HG03095 (cell line): ENCODE data around the gene RER1.
"Not testable (repeated sequence)": the region's sequence is repeated elsewhere in the genome, so short reads cannot be mapped to it uniquely, and the experiment has no call there.

Experiments
- ATAC-seq: cut with Tn5 transposase; IDR thresholded peaks from one replicate; pipeline ENCODE4 v1.9.1; 2021; ENCODE audit warnings: moderate library complexity; ENCODE audit not compliant: unreplicated experiment

RER1 gene

GRCh38 chr1:2422523-2422922, 30.9 kb downstream of the RER1 start:
- ATAC-seq: no peak

- no peak for ATAC-seq
These were observed 34.3 kb downstream of the RER1 start for GRCh38 chr1:2425892-2426291.

GRCh38 chr1:2426540-2426939, 34.9 kb downstream of the RER1 start:
- no peak for ATAC-seq

- no peak for ATAC-seq
These were observed 35.4 kb downstream of the RER1 start for GRCh38 chr1:2427051-2427450.

GRCh38 chr1:2427976-2428375, 36.3 kb downstream of the RER1 start:
- ATAC-seq: no peak

GRCh38 chr1:2428490-2428889, 36.8 kb downstream of the RER1 start:
- ATAC-seq: no peak

GRCh38 chr1:2429780-2430591, 38.3 kb downstream of the RER1 start:
- no peak for ATAC-seq

- no peak for ATAC-seq
These were observed 38.9 kb downstream of the RER1 start for GRCh38 chr1:2430592-2430973.

- ATAC-seq: no peak
These were observed 39.5 kb downstream of the RER1 start for GRCh38 chr1:2431103-2431502.

- no peak for ATAC-seq
These were observed 39.9 kb downstream of the RER1 start for GRCh38 chr1:2431518-2431917.

GRCh38 chr1:2432441-2432844, 40.8 kb downstream of the RER1 start:
- no peak for ATAC-seq

- no peak for ATAC-seq
These were observed 41.6 kb downstream of the RER1 start for GRCh38 chr1:2433196-2433595.

- no peak for ATAC-seq
These were observed 42.5 kb downstream of the RER1 start for GRCh38 chr1:2433936-2434655.

- no peak for ATAC-seq
These were observed 43.5 kb downstream of the RER1 start for GRCh38 chr1:2435091-2435490.

- no peak for ATAC-seq
These were observed 44.2 kb downstream of the RER1 start for GRCh38 chr1:2435746-2436355.

GRCh38 chr1:2436876-2437275, 45.2 kb downstream of the RER1 start:
- ATAC-seq: no peak

GRCh38 chr1:2437617-2438016, 46.0 kb downstream of the RER1 start:
- ATAC-seq: no peak

- no peak for ATAC-seq
These were observed 46.4 kb downstream of the RER1 start for GRCh38 chr1:2438038-2438437.

GRCh38 chr1:2438641-2439040, 47.0 kb downstream of the RER1 start:
- ATAC-seq: no peak

- ATAC-seq: no peak
These were observed 47.7 kb downstream of the RER1 start for GRCh38 chr1:2439369-2439768.

GRCh38 chr1:2440346-2440745, 48.7 kb downstream of the RER1 start:
- not testable (repeated sequence) for ATAC-seq

- no peak for ATAC-seq
These were observed 50.1 kb downstream of the RER1 start for GRCh38 chr1:2441746-2442145.
